Measurements from ENCODE around the gene PRIM2. TPM values are rescaled to one million over a fixed set of nuclear protein-coding genes. Genes with fewer than 3 reads are reported as not detected.

Gene PRIM2, protein sequence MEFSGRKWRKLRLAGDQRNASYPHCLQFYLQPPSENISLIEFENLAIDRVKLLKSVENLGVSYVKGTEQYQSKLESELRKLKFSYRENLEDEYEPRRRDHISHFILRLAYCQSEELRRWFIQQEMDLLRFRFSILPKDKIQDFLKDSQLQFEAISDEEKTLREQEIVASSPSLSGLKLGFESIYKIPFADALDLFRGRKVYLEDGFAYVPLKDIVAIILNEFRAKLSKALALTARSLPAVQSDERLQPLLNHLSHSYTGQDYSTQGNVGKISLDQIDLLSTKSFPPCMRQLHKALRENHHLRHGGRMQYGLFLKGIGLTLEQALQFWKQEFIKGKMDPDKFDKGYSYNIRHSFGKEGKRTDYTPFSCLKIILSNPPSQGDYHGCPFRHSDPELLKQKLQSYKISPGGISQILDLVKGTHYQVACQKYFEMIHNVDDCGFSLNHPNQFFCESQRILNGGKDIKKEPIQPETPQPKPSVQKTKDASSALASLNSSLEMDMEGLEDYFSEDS
- total RNA-seq = 28.8 and 34.0 TPM in 2 replicates

DNA sequence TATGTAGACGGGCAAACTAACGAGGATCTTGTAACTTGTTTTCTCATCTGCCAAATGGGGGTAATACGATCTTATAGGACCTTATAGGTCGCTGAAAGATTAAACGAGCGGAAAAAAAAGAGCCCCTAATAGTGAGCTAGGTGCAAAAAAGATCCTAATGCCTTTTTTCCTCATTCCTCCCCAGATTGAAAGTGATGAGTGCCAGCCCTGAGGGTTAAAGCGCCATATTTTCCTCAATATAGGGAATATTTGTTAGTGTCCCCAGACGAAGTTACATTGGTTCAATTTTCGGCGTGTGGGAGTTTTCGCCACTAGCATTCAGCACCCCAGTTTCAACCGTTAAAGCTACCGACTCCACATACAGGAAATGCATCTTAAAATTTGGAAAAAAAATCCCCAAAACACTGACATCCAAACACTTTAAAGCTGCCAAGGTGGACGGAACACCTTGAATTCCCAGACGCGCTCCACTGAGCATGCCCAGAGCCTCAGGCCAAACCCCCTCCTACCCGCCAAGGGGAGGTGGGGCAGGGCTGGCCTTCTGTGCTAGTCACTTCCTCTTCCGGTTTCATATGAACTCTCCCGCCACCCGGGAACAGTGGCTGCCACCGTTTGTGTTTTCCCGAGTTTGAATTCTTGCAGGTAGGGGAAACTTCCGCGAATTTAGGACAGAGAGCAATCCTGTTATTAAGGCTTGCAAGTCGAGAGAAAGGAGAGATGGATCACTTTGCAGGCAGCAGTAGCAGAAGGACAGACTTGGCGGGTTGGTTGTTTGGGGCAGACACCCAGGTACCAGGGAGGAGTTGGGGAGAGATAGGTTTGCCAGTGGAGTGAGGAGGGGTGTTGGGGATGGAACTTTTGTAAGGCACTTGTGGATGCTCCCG is at the start of gene PRIM2:
Gene PRIM2, plus strand, starts transcription at position 571 of the 884 bp plus-strand sequence. CDS start 816 bp downstream, outside the sequence.

Other genes with a start within 250 kb of the PRIM2 start
- 20.8 and 21.4 TPM in 2 replicates for gene ZNF451, start 227.4 kb upstream of the PRIM2 start, total RNA-seq
- gene BAG2, start 145.3 kb upstream of the PRIM2 start, total RNA-seq = 21.6 and 23.7 TPM in 2 replicates
- 26.8 and 40.6 TPM in 2 replicates for gene RAB23, start 95.3 kb upstream of the PRIM2 start, total RNA-seq